RPMI8226 (cell line): Measurements from ENCODE around the gene TH.

Experiments used
- DNase-seq: peaks from one replicate; pipeline ENCODE4 v3.0.0-alpha.2; 2015

TH gene

GRCh38 chr11:2157294-2158040 is 14.1 kb downstream of the TH start:
- DNase-seq = no peak

DNA sequence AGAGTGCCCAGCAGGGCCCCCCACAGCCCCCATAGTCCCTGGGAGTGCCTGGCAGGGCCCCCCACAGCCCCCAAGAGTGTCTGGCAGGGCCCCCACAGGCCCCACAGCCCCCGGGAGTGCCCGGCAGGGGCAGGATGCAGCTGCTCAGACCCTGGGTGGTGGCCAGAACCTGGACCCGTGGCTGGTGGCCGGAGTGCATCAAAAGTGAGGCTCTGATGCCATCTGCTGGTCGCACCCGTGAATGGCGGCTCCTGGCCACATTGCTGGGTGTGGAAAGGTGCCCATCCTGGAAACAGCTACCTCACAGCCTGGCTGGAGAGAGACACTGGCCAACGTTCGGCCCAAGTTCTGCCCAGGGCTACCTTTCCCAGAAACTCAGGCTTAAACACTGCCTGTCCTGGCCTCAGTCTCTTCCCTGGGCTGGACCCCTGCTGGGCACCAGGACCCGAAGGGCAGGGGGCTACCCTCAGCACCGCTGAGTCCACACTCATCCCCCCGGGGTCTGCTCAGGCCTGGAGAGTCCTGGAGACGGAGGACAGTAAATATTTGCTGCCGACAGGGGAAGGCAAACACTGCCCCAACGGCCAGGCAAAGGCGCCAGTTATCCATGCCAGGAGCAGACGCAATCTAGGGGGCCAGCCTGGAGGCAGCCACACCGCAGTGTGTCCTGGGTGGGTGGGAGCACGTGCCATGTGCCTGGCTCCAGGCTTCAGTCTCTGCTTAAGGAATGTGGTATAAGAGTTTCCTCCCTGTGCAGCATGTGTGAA is 15.0 kb downstream of the TH start:
- peak; percentile 65 for DNase-seq

GRCh38 chr11:2155511-2155910 is 16.1 kb downstream of the TH start:
- DNase-seq = no peak

DNA sequence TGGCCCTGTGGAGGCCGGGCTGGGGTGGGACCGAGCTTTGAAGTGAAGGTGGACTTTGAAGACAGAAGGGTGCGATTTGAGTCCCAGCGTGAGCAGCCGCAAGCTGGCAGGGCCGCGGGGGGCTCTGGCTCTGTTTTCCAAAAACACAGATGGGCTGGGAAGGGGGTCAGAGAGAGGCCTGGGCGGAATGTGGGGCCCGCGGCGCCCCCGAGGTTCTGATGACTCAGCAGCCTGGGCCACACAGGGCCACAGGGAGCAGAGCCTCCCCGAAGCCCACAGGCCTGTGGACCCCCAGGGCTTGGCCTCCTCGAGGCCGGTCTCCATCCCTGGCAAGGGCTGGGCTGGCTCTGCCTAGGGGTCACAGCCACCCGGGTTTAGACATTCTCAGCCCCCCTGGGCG is 16.7 kb downstream of the TH start:
- no peak for DNase-seq

DNA sequence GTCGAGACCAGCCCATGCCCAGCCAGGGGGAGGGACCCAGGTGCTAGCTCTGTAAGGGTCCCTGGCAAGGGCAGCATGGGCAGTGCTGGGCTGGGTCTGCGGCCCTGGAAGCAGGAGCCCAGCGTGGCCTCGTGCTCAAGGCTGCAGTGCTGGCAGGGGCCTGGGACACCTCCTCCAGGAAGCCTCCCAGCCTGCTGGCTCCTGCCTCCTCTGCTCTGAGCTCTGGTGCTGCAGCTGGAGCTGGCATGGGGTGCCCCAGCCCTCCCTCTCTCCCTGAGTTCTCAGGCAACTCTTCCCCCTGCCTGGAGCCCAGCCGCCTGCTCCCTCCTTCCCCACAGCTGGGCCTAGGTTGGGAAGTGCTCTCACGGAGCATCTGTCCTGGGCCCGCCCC is 17.4 kb downstream of the TH start:
- no peak for DNase-seq

DNA sequence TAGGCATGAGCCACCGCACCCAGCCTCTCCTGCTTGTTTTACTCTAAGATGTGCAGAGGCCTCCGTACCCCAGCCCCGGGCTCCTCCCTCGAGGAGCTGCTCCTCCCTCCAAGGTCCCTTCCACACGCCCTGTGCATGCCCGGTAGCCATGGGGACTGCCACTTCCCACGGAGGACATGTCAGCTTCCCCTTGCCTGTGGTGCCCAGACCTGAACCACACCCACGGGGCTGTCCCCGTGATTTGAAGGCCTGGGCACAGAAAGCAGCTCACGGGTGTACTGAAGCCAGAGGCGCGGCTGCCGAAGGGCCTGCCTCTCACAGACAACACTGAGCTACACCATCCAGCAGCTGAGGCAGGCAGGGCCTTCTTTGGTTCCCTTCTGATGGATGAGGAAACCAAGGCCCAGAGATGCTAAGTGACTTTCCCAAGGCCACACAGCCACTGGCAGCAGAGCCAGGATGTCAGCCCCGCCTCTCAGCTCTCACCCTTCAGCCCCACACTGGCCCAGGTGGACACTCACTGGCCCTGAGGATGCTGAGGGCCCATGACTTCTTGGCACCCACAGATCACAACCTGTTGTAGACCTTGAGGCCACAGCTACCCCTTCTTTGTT is 17.9 kb downstream of the TH start:
- DNase-seq = no peak

- DNase-seq = peak; percentile 77
Measured at GRCh38 chr11:2151500-2152257, 19.9 kb downstream of the TH start.

GRCh38 chr11:2149864-2150847 is 21.5 kb downstream of the TH start:
- DNase-seq = no peak

- DNase-seq = no peak
Measured at GRCh38 chr11:2149460-2149859, 22.2 kb downstream of the TH start.

GRCh38 chr11:2148595-2148994 is 23.0 kb downstream of the TH start:
- DNase-seq = no peak

- peak; percentile 33 for DNase-seq
Measured at GRCh38 chr11:2147391-2147790, 24.2 kb downstream of the TH start.

DNA sequence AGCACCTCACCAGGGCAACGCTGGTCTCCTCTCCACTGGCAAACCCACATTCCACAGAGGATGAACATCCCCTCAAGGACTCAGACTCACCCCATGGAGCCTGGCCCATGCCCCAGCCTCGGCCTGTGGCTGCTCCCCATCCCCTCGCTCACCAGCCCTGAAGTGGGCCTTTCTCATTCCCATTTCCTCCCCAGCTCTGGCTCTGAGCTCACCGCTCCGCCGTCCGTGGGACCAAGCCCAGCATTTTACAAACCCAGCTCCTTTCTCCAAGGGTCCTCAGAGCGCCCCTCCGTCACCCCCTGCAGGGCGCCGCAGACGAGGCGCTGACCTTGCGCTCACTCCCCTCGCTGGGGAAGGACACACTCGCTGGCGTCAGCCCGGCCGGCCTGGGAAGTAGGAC is 25.6 kb downstream of the TH start:
- DNase-seq = no peak

GRCh38 chr11:2144544-2145248 is 26.9 kb downstream of the TH start:
- DNase-seq = no peak

GRCh38 chr11:2143799-2144543 is 27.6 kb downstream of the TH start:
- DNase-seq = no peak

DNA sequence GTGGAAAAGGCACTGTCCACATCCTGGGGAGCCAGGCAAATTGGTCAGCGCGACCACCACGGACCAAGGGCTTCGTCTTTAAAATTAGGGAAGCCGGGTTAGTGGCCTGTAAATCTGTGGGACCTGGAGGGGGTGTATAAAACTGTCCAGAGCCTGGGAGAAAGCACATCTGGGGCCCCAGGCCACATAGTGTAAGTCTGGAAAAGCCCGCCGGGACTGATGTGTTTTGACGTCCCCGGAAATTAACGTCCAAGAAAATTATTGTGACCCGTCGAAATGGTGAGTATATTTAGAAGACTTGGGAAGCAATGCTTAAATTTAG is 28.2 kb downstream of the TH start:
- no peak for DNase-seq

GRCh38 chr11:2142762-2143202 is 28.8 kb downstream of the TH start:
- DNase-seq = no peak

DNA sequence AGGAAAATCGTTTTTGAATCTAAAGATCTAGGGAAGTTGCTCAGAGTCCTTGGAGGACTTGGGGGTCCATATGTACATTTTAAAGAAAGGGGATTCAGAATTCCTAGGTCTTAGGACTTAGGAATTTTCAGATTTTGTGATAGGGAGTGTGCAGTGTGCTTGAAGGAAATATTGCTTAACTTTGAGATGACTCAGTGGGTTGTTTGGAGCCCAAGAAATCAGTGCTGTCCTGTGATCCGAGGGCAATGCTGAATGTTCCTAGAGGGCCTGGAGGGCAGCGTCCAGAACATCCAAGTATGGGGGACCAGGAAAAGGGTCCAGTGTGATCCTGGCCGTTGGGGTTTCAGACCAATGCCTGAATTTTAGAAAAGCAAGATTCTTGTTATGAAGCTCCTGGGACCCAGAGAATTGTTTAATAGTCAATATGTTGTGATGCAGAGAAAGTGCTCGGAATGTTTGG is 29.3 kb downstream of the TH start:
- no peak for DNase-seq

DNA sequence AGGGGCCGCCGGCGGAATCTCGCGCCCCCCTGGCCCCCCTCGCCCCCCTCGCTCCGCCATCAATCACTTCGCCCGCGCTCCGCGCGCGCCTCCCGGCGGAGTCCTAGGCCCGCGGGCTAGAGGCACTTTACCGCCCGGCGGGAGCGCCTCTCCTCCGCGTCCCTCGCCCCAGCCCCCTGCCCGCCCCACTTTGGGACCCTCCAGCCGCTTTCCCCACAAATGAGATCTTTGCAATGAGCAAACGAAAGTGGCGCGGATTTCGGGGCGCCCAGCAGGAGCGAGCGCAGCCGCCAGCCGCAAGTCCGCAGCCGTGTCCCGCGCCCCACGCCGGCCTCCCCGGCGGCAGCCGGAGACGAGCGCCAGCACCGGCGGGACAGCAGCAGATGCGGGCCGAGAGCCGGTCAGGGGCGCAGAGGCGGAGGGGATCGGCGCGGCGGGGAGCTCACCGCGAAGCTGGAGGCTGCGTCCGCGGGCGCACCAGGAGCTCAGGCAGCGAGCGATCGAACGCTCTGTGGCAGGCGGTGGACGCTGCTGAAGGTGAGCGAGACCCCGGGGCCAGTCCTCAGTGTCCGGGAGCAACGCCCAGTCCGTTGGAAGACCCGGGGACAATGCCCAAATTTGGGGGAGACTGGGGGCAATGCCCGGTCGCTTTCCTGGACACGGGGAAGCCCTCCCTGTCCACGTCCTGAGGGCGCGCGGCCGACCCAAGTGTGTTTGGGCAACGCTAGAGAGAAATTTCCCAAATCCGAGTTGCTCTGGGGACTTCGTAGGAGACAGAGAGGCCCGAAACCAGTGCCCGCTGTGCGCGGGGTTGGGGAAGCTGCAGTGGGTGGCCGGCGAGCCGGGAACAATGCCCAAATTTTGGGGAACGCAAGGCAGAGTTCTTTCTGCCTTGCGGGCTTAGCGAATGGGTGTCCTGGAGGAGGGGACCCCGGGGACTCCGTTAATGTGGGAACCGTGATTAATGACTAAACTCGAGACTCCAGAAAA is 30.9 kb downstream of the TH start:
- DNase-seq = no peak

DNA sequence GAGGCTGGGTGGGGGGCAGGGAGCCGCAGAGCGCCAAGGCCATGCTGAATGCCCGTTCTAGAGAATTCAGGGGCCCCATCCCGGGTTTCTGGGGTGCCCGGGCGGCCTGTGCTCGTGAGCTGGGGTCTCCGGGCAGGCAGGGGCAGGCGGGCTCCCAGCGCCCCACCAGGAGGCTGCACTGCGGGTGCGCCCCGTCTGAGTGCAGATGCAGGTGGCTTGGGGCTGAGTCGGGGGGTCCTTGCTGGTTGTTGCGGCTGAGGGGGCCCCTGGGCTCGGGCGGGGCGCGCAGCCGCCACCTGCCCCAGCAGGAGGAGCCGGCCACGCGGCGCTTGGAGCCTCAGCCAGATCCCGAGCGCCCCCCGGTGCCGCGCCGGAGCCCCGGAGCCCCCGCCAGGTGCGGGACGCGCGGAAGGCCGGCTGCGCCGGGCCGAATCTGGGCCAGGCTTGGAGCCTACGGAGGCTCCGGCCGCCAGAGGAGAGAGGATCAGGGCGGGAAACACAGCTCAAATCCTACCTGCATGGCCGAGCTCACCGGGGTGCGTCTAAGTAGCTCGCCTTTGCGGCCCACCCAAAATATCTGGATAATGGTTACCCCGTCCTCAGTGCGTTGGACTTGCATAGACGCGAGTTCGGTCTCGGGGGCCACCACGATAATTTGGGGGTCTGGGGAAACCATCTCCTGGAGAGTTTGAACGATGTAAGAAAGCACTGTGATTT is 31.8 kb downstream of the TH start:
- no peak for DNase-seq
